Loucy (cell line): Measurements from ENCODE around the gene ADSL.

Source experiments
- H2AFZ ChIP-seq: fragments of 200-600 bp; sonication (generic); 2 replicates; pipeline ENCODE4 v1.6.0; 2016; ENCODE audit warnings: antibody characterized with exemption, mild to moderate bottlenecking, low read length, moderate library complexity
- H3F3A ChIP-seq: fragments of 200-600 bp; 2 replicates; pipeline ENCODE4 v1.6.0; 2016; ENCODE audit warnings: antibody characterized with exemption, low read depth, mild to moderate bottlenecking
- H3K27me3 ChIP-seq: fragments of 200-600 bp; sonication (generic); 2 replicates; pipeline ENCODE4 v1.6.1; 2014; ENCODE audit warnings: low read length, mild to moderate bottlenecking; ENCODE audit not compliant: insufficient read depth, poor library complexity, severe bottlenecking
- H3K36me3 ChIP-seq: fragments of 200-600 bp; sonication (generic); 2 replicates; pipeline ENCODE4 v1.6.1; 2016; ENCODE audit warnings: low read length; ENCODE audit not compliant: insufficient read depth
- H3K4me1 ChIP-seq: fragments of 200-600 bp; sonication (generic); 2 replicates; pipeline ENCODE4 v1.5.1; 2014; ENCODE audit warnings: low read length, mild to moderate bottlenecking; ENCODE audit not compliant: insufficient read depth, poor library complexity, severe bottlenecking
- H3K4me2 ChIP-seq: fragments of 200-600 bp; sonication (generic); 2 replicates; pipeline ENCODE4 v1.6.0; 2014; ENCODE audit warnings: antibody characterized with exemption, low read length, low read depth, mild to moderate bottlenecking; ENCODE audit not compliant: poor library complexity, severe bottlenecking
- H3K4me3 ChIP-seq: fragments of 200-600 bp; sonication (generic); 2 replicates; pipeline ENCODE4 v1.5.1; 2014; ENCODE audit warnings: low read length, mild to moderate bottlenecking, mixed read lengths; ENCODE audit not compliant: poor library complexity, severe bottlenecking
- H3K79me2 ChIP-seq: fragments of 200-600 bp; sonication (generic); 2 replicates; pipeline ENCODE4 v1.6.1; 2014; ENCODE audit warnings: low read length; ENCODE audit not compliant: insufficient read depth
- H3K9ac ChIP-seq: fragments of 200-600 bp; sonication (generic); 2 replicates; pipeline ENCODE4 v1.6.0; 2014; ENCODE audit warnings: mild to moderate bottlenecking, low read depth, low read length, moderate library complexity; ENCODE audit not compliant: poor library complexity, severe bottlenecking
- H3K9me2 ChIP-seq: fragments of 200-600 bp; sonication (generic); replicated peaks from 2 replicates; pipeline ENCODE4 v1.6.1; 2016; ENCODE audit warnings: low read depth, low read length, mixed read lengths
- H3K9me3 ChIP-seq: fragments of 200-600 bp; sonication (generic); 2 replicates; pipeline ENCODE4 v1.6.1; 2014; ENCODE audit warnings: mild to moderate bottlenecking, antibody characterized with exemption, low read length, low read depth; ENCODE audit not compliant: insufficient read depth
- H4K20me1 ChIP-seq: fragments of 200-600 bp; sonication (generic); 2 replicates; pipeline ENCODE4 v1.6.0; 2014; ENCODE audit warnings: antibody characterized with exemption, low read length, mild to moderate bottlenecking; ENCODE audit not compliant: insufficient read depth, poor library complexity, severe bottlenecking
- EZH2phosphoT487 ChIP-seq: fragments of 200-600 bp; IDR thresholded peaks from 2 replicates; pipeline ENCODE4 v1.6.1; 2018; ENCODE audit warnings: antibody characterized with exemption, mild to moderate bottlenecking, moderate library complexity, borderline replicate concordance
- TF ChIP-seq, protein P1 (sequence below): fragments of 200-600 bp; sonication (generic); conservative IDR thresholded peaks from 2 replicates; pipeline ENCODE4 v1.5.1; 2014; ENCODE audit warnings: mild to moderate bottlenecking, antibody characterized with exemption, low read length

ADSL gene

GRCh38 chr22:40426594-40427333 is 80.5 kb downstream of the ADSL start:
- no peaks in the 10 kb centered on the region for H3F3A ChIP-seq
- no peaks in the 10 kb centered on the region for H3K9me2 ChIP-seq
- no peak overlapping the region for H3K4me2 ChIP-seq
- peaks cover 97% of the 10 kb centered on the region; the same call in 1 of the 2 replicates for H3K36me3 ChIP-seq
- H3K9ac ChIP-seq, result no peak overlapping the region
- H2AFZ ChIP-seq, result no peak overlapping the region
- H3K79me2 ChIP-seq, result no peaks in the 10 kb centered on the region
- no peak for TF ChIP-seq EZH2phosphoT487
- TF ChIP-seq, protein P1, sequence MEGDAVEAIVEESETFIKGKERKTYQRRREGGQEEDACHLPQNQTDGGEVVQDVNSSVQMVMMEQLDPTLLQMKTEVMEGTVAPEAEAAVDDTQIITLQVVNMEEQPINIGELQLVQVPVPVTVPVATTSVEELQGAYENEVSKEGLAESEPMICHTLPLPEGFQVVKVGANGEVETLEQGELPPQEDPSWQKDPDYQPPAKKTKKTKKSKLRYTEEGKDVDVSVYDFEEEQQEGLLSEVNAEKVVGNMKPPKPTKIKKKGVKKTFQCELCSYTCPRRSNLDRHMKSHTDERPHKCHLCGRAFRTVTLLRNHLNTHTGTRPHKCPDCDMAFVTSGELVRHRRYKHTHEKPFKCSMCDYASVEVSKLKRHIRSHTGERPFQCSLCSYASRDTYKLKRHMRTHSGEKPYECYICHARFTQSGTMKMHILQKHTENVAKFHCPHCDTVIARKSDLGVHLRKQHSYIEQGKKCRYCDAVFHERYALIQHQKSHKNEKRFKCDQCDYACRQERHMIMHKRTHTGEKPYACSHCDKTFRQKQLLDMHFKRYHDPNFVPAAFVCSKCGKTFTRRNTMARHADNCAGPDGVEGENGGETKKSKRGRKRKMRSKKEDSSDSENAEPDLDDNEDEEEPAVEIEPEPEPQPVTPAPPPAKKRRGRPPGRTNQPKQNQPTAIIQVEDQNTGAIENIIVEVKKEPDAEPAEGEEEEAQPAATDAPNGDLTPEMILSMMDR, result no peak
- no peaks in the 10 kb centered on the region for H3K9me3 ChIP-seq
- no peaks in the 10 kb centered on the region for H3K4me1 ChIP-seq
- no peaks in the 10 kb centered on the region for H4K20me1 ChIP-seq
- no peaks in the 10 kb centered on the region for H3K27me3 ChIP-seq
- H3K4me3 ChIP-seq, result no peak overlapping the region

GRCh38 chr22:40428796-40429195 is 82.5 kb downstream of the ADSL start:
- no peaks in the 10 kb centered on the region for H3K79me2 ChIP-seq

GRCh38 chr22:40429481-40429880 is 83.2 kb downstream of the ADSL start:
- Histone ChIP-seq H3K36me3 (peaks cover 90% of the 10 kb centered on the region), H4K20me1 (no peaks in the 10 kb centered on the region), H3K79me2 (no peaks in the 10 kb centered on the region), H3K27me3 (no peaks in the 10 kb centered on the region), H2AFZ (no peak overlapping the region), H3K9me3 (no peaks in the 10 kb centered on the region), H3K4me2 (no peak overlapping the region), H3K4me3 (no peak overlapping the region), H3F3A (no peaks in the 10 kb centered on the region), H3K9ac (no peak overlapping the region), H3K9me2 (no peaks in the 10 kb centered on the region), H3K4me1 (no peaks in the 10 kb centered on the region)
- TF ChIP-seq EZH2phosphoT487, result no peak
- TF ChIP-seq, protein P1, result no peak

More at GRCh38 chr22:40428796-40429195, 82.5 kb downstream of the ADSL start:
- H4K20me1 ChIP-seq, result no peaks in the 10 kb centered on the region
- H3K4me2 ChIP-seq, result no peak overlapping the region
- H3K9me2 ChIP-seq, result no peaks in the 10 kb centered on the region
- H3F3A ChIP-seq, result no peaks in the 10 kb centered on the region
- peaks cover 90% of the 10 kb centered on the region for H3K36me3 ChIP-seq
- TF ChIP-seq, protein P1, result no peak
- no peak for TF ChIP-seq EZH2phosphoT487
- no peaks in the 10 kb centered on the region for H3K27me3 ChIP-seq
- no peak overlapping the region for H3K4me3 ChIP-seq
- no peaks in the 10 kb centered on the region for H3K4me1 ChIP-seq
- no peak overlapping the region for H3K9ac ChIP-seq
- no peak overlapping the region for H2AFZ ChIP-seq
- no peaks in the 10 kb centered on the region for H3K9me3 ChIP-seq
